ENCODE data around the gene SLC9A3.

DNA sequence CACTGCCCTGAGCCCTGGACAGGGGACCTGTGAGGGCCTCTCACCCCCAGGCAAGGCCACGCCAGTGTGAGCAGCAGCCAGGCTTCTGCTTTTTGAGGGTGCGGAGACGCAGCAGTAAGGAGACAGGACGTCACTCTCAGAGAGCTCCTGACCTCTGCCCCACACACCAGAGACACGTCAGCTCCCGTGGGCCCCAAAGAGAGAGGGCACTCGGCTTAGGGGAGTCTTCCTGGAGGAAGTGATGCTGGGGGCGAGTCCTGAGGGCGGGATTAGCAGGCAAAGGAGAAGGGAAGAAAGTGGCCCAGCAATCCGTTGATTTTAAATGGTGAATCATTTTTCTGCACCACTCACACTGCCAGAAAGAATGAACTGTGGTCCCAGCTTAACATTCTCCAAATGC lies 24.0 kb upstream of the SLC9A3 start:
- TF ChIP-seq, protein P1, sequence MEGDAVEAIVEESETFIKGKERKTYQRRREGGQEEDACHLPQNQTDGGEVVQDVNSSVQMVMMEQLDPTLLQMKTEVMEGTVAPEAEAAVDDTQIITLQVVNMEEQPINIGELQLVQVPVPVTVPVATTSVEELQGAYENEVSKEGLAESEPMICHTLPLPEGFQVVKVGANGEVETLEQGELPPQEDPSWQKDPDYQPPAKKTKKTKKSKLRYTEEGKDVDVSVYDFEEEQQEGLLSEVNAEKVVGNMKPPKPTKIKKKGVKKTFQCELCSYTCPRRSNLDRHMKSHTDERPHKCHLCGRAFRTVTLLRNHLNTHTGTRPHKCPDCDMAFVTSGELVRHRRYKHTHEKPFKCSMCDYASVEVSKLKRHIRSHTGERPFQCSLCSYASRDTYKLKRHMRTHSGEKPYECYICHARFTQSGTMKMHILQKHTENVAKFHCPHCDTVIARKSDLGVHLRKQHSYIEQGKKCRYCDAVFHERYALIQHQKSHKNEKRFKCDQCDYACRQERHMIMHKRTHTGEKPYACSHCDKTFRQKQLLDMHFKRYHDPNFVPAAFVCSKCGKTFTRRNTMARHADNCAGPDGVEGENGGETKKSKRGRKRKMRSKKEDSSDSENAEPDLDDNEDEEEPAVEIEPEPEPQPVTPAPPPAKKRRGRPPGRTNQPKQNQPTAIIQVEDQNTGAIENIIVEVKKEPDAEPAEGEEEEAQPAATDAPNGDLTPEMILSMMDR (IDR thresholded peaks at IDR 0.05), result no peak
- TF ChIP-seq EP300 (IDR thresholded peaks at IDR 0.05) (no peak), POLR2A (IDR thresholded peaks at IDR 0.05) (no peak), POLR2AphosphoS5 (IDR thresholded peaks at IDR 0.05) (no peak)
